HFFc6 (cell line): ENCODE results near the gene AP4M1. TPM values are rescaled to one million over a fixed set of nuclear protein-coding genes. Genes with fewer than 3 reads are reported as not detected.
A peak's percentile ranks its signal among the peaks of the same experiment; 100 is the strongest.
"Not testable (repeated sequence)": the region's sequence is repeated elsewhere in the genome, so short reads cannot be mapped to it uniquely, and the experiment has no call there.

Experiments
- DNase-seq: peaks from one replicate; pipeline ENCODE4 v3.0.0-alpha.2; 2018
- H3K27ac Mint-ChIP-seq: 2 replicates; pipeline ENCODE4 v1.8.0; 2020; ENCODE audit warnings: mild to moderate bottlenecking, mixed read lengths
- H3K27me3 Mint-ChIP-seq: 2 replicates; pipeline ENCODE4 v1.8.0; 2021; ENCODE audit warnings: mild to moderate bottlenecking, moderate library complexity, mixed read lengths; ENCODE audit not compliant: insufficient read depth
- H3K36me3 Mint-ChIP-seq: 2 replicates; pipeline ENCODE4 v1.8.0; 2021; ENCODE audit warnings: low read depth, mixed read lengths
- H3K4me1 Mint-ChIP-seq: 2 replicates; pipeline ENCODE4 v1.8.0; 2020; ENCODE audit warnings: low read depth, mixed read lengths
- H3K4me3 Mint-ChIP-seq: 2 replicates; pipeline ENCODE4 v1.8.0; 2020; ENCODE audit warnings: mild to moderate bottlenecking, moderate library complexity, mixed read lengths
- H3K9me3 Mint-ChIP-seq: 2 replicates; pipeline ENCODE4 v1.8.0; 2020; ENCODE audit warnings: mild to moderate bottlenecking, mixed read lengths
- total RNA-seq, 6 experiments: library from RNA; stranded (reverse); fragmentation: NEBNext Ultra II Directional; extraction: Animal tissue kit (Norgen Biotek cat#: 25700); gene quantifications; 2 replicates in 1 of 6; 3 replicates in 5 of 6; pipeline ENCODE4 v1.2.3, GENCODE V29; 2021
- TF ChIP-seq, protein P1 (sequence below): fragments of 200-600 bp; sonication (generic); IDR thresholded peaks from 2 replicates; pipeline ENCODE4 v1.5.0; 2021; ENCODE audit warnings: antibody characterized with exemption, mild to moderate bottlenecking

Gene AP4M1
- total RNA-seq, 6 experiments from 2014 or later, result 20.2 to 24.5 (median 21.9) TPM

DNA sequence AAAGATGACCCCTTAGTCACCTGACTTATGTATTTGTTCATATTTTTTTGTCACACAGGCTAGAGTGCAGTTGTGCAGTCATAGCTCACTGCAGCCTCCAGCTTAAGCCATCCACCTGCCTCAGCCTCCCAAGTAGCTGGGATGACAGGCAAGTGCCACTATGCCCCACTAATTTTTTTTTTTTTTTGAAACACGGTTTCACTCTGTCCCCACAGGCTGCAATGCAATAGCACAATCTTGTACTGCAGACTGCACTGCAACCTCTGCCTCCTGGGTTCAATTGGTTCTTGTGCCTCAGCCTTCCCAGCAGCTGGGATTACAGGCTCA, 27.2 kb downstream of the AP4M1 start:
- no peaks in the 10 kb centered on the region for H3K9me3 Mint-ChIP-seq
- peaks cover 23% of the 10 kb centered on the region for H3K4me1 Mint-ChIP-seq
- 0 out of 2 replicates have a peak overlapping the region, but pooled peaks have one; percentile 76 for H3K27ac Mint-ChIP-seq
- peak overlapping the region; percentile 84 for H3K4me3 Mint-ChIP-seq
- no peaks in the 10 kb centered on the region; the same call in 1 of the 2 replicates for H3K36me3 Mint-ChIP-seq
- TF ChIP-seq, protein P1, sequence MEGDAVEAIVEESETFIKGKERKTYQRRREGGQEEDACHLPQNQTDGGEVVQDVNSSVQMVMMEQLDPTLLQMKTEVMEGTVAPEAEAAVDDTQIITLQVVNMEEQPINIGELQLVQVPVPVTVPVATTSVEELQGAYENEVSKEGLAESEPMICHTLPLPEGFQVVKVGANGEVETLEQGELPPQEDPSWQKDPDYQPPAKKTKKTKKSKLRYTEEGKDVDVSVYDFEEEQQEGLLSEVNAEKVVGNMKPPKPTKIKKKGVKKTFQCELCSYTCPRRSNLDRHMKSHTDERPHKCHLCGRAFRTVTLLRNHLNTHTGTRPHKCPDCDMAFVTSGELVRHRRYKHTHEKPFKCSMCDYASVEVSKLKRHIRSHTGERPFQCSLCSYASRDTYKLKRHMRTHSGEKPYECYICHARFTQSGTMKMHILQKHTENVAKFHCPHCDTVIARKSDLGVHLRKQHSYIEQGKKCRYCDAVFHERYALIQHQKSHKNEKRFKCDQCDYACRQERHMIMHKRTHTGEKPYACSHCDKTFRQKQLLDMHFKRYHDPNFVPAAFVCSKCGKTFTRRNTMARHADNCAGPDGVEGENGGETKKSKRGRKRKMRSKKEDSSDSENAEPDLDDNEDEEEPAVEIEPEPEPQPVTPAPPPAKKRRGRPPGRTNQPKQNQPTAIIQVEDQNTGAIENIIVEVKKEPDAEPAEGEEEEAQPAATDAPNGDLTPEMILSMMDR, result no peak
- no peak for DNase-seq
- H3K27me3 Mint-ChIP-seq, result peaks cover 6% of the 10 kb centered on the region

DNA sequence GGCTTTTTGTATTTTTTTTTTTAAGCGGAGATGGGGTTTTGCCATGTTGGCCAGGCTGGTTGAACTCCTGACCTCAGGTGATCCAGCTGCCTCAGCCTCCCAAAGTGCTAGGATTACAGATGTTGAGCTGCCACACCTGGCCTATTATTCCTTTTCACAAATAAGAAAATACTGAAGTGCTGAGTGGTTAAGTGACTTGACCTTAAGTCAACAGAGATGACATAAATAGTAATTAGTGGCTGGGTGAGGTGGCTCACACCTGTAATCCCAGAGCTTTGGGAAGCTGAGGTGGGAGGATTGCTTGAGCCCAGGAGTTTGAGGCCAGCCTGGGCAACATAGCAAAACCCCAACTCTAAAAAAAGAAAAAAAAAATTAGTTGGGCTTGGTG, 28.8 kb downstream of the AP4M1 start:
- peaks cover 23% of the 10 kb centered on the region for H3K4me1 Mint-ChIP-seq
- H3K27ac Mint-ChIP-seq, DNase-seq, H3K36me3 Mint-ChIP-seq, H3K9me3 Mint-ChIP-seq, H3K27me3 Mint-ChIP-seq, H3K4me3 Mint-ChIP-seq: not testable (repeated sequence)

DNA sequence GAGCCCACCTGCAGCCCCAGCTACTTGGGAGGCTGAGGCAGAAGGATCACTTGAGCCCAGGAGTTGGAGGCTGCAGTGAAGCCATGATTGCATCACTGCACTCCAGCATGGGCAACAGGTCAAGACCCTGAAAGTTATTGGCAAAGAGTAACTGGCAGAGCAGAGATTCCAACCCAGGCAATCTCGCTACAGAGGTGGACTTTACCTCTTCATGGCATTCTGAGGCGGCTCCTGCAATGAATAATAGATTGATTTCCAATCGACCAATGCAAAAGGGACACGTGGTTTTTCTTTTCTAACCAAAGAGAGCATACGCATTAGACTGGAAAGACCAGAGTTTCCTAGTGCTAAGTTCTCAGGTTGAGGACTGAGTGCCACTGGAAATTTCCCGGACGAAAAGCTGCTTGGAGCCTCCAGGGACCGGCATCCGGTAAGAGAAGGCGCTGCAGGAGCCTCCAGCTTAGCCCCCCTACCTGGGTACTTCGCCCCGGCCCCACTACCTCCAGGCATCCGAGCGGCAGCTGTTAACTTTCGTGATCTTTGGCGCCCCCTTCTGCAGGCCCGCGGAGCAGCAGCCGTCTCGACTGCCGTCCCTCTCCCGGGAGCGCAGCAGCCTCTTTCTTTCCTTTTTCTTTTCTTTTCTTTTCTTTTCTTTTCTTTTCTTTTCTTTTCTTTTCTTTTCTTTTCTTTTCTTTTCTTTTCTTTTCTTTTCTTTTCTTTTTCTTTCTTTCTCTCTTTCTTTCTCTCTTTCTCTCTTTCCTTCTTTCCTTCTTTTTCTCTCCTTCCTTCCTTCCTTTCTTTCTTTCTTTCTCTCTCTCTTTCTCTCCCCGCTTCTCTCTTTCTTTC, 29.4 kb downstream of the AP4M1 start:
- H3K9me3 Mint-ChIP-seq, result no peaks in the 10 kb centered on the region
- H3K36me3 Mint-ChIP-seq, result no peaks in the 10 kb centered on the region
- no peak overlapping the region for H3K27ac Mint-ChIP-seq
- TF ChIP-seq, protein P1, result peak; percentile 90
- no peak for DNase-seq
- H3K27me3 Mint-ChIP-seq, result peaks cover 6% of the 10 kb centered on the region
- peak overlapping the region; percentile 72 for H3K4me3 Mint-ChIP-seq
- peaks cover 23% of the 10 kb centered on the region for H3K4me1 Mint-ChIP-seq

- TF ChIP-seq, protein P1, result no peak
- peaks cover 23% of the 10 kb centered on the region for H3K4me1 Mint-ChIP-seq
- H3K4me3 Mint-ChIP-seq, result no peak overlapping the region
- H3K27ac Mint-ChIP-seq, result no peak overlapping the region
- no peaks in the 10 kb centered on the region for H3K36me3 Mint-ChIP-seq
- no peak for DNase-seq
- no peaks in the 10 kb centered on the region for H3K9me3 Mint-ChIP-seq
- H3K27me3 Mint-ChIP-seq, result no peaks in the 10 kb centered on the region; the same call in 1 of the 2 replicates
These were observed 30.7 kb downstream of the AP4M1 start for GRCh38 chr7:100132126-100132525.

DNA sequence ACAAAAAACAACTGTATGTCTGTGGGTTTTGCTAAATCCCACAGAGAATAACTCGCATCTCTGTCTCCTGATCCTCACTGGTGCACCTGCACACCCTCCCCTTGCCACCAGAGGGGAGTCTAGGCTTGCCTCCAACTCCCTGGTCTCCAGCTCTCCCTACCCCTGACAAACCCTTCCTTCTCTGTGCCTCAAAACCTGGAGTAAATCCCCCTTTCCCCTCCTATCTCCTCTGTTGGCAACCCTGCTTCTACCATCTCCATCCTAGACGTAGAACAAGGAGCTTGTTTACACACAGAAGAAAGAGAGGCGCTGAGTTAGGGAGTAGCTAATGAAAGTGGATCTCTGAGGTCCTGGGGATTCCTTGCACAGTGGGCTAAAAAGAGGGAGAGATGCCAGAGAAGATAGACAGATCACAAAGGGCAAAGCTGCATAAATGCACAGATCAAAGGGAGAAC, 31.3 kb downstream of the AP4M1 start:
- no peaks in the 10 kb centered on the region for H3K36me3 Mint-ChIP-seq
- TF ChIP-seq, protein P1, result peak; percentile 88
- H3K27me3 Mint-ChIP-seq, result no peaks in the 10 kb centered on the region; the same call in 1 of the 2 replicates
- H3K4me1 Mint-ChIP-seq, result peaks cover 23% of the 10 kb centered on the region
- H3K4me3 Mint-ChIP-seq, result 0 out of 2 replicates have a peak overlapping the region, but pooled peaks have one; percentile 27
- H3K27ac Mint-ChIP-seq, result no peak overlapping the region; the same call in 1 of the 2 replicates
- H3K9me3 Mint-ChIP-seq, result no peaks in the 10 kb centered on the region
- peak; percentile 60 for DNase-seq
